Measurements from ENCODE around the gene LRG1.
"Not testable (repeated sequence)": the region's sequence is repeated elsewhere in the genome, so short reads cannot be mapped to it uniquely, and the experiment has no call there.

The LRG1 gene

DNA sequence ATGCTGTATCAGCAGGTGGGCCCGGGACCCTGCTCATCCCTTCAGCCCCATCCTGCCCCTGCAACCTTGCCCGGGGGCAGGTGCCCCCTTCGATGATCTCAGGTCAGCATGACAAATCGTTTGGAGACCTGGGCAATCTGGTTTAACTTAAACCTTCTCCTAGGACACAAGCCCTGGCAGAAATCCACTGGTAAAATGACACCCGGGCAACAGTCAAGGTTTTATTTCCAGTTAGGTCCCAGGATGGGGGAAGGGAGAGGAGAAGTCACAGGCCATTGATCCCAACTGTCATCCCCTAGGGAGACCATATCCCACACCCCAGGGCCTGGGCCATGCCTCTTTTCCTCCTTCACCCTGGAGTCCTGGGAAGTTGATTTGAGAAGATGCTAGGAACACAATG is 3.0 kb downstream of the LRG1 start:
- Histone ChIP-seq H3K4me3 (ENCODE audit: extremely low read depth, insufficient read depth, low read length, poor library complexity, severe bottlenecking) (no peak overlapping the region), H3K4me1 (ENCODE audit: control insufficient read depth, insufficient read depth, low read length, poor library complexity, severe bottlenecking) (no peaks in the 10 kb centered on the region), H3K27ac (ENCODE audit: low read depth, low read length, severe bottlenecking) (no peak overlapping the region), H3K9me3 (ENCODE audit: control insufficient read depth, low read length) (peaks cover 5% of the 10 kb centered on the region), H3K36me3 (ENCODE audit: control insufficient read depth, insufficient read depth, low read length) (no peaks in the 10 kb centered on the region)
- whole genome bisulfite sequencing, 2 experiments (ENCODE audit: insufficient coverage in 2 of 2): 89 to 93% methylated on average over 3 to 4 of the region's 5 CpGs

DNA sequence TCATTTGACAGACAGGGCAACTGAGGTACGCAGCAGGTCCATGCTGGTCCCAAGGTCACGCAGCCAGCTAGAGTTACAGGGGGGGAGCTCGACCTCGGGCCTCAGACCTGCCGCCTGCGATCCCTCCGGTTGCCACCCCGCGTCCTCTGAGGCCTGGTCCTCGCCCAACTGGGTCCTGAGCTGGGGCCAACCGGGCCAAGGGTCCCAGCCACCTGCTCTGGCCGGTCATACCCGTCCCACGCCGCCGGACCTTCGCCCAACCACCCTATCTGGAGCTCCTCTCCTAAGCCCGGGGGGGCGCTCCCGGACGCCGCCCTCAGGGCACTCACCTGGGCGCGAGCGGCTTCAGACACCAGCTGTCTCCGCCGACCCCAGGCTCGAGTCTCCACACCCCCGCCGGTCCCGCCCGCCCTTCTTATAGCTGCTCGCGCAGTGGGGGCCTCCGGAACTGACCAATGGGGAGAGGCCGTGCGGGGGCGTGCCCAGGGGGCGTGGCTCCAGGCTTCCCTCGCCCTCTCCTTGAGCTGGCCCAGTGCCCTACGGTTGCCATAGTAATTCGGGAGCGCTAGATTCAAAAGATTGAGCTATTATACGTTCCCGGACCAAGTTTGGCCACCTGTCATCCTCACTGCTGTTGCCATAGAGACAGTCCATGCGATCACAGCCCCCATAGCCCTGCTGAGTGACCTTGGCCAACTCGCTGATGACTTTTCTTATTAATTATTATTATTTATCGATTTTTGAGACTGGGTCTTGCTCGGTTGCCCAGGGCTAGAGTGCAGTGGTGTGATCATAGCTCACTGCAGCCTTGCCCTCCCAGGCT is 4.8 kb downstream of the LRG1 start, which contains the start of gene PLIN5:
PLIN5 (minus strand) TSS at position 389 of the 823 bp plus-strand sequence. CDS start 1,150 bp downstream, outside the sequence.
- peak within 1 kb of the TSS; percentile 11 for H3K4me3 ChIP-seq (ENCODE audit: extremely low read depth, insufficient read depth, low read length, poor library complexity, severe bottlenecking)
- H3K36me3 ChIP-seq (ENCODE audit: control insufficient read depth, insufficient read depth, low read length): no peaks in the 10 kb centered on the region
- H3K9me3 ChIP-seq (ENCODE audit: control insufficient read depth, low read length): no peaks in the 10 kb centered on the region
- no peak within 1 kb of the TSS for H3K27ac ChIP-seq (ENCODE audit: low read depth, low read length, severe bottlenecking)
- 5 to 14% methylated on average over 40 to 44 of the region's 49 CpGs for WGBS, 2 experiments (ENCODE audit: insufficient coverage in 2 of 2)
- no peaks in the 10 kb centered on the region for H3K4me1 ChIP-seq (ENCODE audit: control insufficient read depth, insufficient read depth, low read length, poor library complexity, severe bottlenecking)

DNA sequence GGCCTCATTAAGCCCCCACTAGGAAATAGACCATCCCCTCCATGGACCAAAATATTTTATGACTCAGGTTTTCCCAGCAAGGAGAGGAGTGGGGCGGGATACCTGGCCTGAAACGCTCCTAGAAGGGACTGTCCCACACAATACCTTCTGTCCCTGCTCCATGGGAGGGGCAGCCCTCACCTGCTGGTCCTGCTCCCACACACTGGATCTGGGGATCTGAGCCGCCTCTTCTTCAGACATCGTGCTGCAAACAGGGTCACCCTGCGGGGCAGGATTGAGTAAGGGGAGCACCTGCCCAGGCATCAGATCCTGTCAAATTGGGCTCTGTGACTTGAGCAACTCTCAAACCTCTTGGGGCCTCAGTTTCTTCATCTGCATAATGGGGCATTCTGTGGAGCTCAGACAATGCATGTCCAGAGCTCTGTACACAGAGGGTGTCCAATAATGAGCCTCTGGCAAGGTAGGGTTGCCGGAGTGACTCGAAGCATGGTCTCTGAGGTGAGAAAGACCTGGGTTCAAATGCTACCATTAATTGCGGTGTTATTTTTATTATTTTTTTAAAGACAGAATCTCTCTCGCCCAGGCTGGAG is 5.9 kb downstream of the LRG1 start:
- no peak overlapping the region for H3K4me3 ChIP-seq (ENCODE audit: extremely low read depth, insufficient read depth, low read length, poor library complexity, severe bottlenecking)
- H3K36me3 ChIP-seq (ENCODE audit: control insufficient read depth, insufficient read depth, low read length): no peaks in the 10 kb centered on the region
- no peaks in the 10 kb centered on the region for H3K4me1 ChIP-seq (ENCODE audit: control insufficient read depth, insufficient read depth, low read length, poor library complexity, severe bottlenecking)
- H3K9me3 ChIP-seq (ENCODE audit: control insufficient read depth, low read length): no peaks in the 10 kb centered on the region
- WGBS, 2 experiments (ENCODE audit: insufficient coverage in 2 of 2): 82 to 90% methylated on average over 6 to 8 of the region's 9 CpGs
- H3K27ac ChIP-seq (ENCODE audit: low read depth, low read length, severe bottlenecking): no peak overlapping the region

DNA sequence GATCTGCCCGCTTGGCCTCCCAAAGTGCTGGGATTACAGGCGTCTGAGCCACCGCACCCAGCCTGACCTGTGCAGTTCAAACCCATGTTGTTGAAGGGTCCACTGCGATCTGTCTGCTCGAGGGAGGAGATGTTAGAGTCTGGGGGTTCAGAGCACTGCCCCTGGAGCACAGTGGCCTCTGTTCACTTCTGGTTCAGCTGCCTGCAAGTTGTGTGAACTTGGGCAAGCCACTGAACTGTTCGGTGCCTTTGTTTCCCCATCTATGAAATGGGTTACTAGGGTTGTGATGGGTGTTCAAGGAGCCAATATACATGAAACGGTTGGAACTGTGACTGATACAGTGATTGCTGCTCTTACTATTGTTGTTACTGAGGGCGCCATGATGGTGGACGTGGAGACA is 6.5 kb downstream of the LRG1 start:
- WGBS, 2 experiments (ENCODE audit: insufficient coverage in 2 of 2): 83 to 90% methylated on average over 9 of the region's 9 CpGs
- Histone ChIP-seq H3K4me1 (ENCODE audit: control insufficient read depth, insufficient read depth, low read length, poor library complexity, severe bottlenecking) (no peaks in the 10 kb centered on the region), H3K36me3 (ENCODE audit: control insufficient read depth, insufficient read depth, low read length) (no peaks in the 10 kb centered on the region), H3K27ac (ENCODE audit: low read depth, low read length, severe bottlenecking) (no peak overlapping the region), H3K4me3 (ENCODE audit: extremely low read depth, insufficient read depth, low read length, poor library complexity, severe bottlenecking) (no peak overlapping the region), H3K9me3 (ENCODE audit: control insufficient read depth, low read length) (no peaks in the 10 kb centered on the region)

DNA sequence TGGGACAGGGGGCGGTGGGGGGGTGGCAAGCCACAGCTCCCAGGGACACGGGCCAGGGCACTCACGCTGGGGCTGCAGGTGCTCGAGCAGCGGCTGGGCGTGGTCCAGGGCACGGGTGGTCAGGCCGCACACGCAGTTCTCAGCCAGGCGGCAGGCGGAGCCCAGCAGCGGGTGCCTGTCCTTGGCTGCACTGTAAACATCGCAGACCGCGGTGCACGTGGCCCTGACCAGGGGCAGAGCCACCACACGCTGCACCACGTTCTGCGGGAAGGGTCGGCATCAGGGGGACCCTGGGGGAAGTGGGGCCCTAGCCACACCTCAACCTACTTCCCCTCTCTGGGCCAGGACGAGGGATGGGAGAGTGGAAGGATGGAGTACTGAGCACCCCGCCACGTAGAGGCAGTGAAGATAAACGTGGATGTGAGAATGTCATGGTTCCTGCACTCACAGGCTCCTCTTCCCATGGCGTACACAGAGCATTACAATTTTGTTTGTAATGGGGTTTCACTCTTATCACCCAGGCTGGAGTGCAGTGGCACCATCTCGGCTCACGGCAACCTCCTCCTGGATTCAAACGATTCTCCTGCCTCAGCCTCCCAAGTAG is 8.2 kb downstream of the LRG1 start:
- no peak overlapping the region for H3K27ac ChIP-seq (ENCODE audit: low read depth, low read length, severe bottlenecking)
- no peaks in the 10 kb centered on the region for H3K4me1 ChIP-seq (ENCODE audit: control insufficient read depth, insufficient read depth, low read length, poor library complexity, severe bottlenecking)
- no peaks in the 10 kb centered on the region for H3K36me3 ChIP-seq (ENCODE audit: control insufficient read depth, insufficient read depth, low read length)
- no peak overlapping the region for H3K4me3 ChIP-seq (ENCODE audit: extremely low read depth, insufficient read depth, low read length, poor library complexity, severe bottlenecking)
- 79 to 87% methylated on average over 16 to 26 of the region's 28 CpGs for WGBS, 2 experiments (ENCODE audit: insufficient coverage in 2 of 2)
- H3K9me3 ChIP-seq (ENCODE audit: control insufficient read depth, low read length): no peaks in the 10 kb centered on the region

DNA sequence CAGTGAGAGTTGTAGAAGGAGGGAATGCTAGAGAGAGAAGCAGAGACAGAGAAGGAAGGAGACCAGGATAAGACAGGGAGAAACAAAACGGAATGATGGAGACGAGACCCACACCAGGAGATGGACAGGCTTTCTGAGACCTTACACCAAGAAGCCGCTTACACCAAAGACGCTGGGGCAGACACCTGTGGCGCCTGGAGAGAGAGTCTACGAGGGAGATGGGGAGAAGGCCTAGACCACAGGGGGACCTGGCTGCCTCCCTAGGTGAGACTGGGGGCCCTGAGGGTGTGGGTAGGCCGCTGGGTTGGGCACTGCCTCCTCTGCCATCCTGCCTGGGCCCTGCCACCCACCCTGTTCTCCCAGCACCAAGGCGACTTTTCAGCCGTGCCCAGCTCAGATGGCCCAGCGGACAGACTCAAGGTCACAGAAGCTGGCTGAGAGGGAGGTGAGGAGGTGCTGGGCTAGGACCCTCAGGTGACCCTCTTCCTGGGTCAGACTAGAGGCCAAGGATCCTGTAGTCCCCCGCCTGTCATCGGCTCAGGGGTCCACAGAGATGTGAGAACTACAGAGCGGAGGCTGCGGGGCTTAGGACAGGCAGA is 9.8 kb downstream of the LRG1 start:
- Histone ChIP-seq H3K4me3 (ENCODE audit: extremely low read depth, insufficient read depth, low read length, poor library complexity, severe bottlenecking) (no peak overlapping the region), H3K4me1 (ENCODE audit: control insufficient read depth, insufficient read depth, low read length, poor library complexity, severe bottlenecking) (no peaks in the 10 kb centered on the region), H3K36me3 (ENCODE audit: control insufficient read depth, insufficient read depth, low read length) (no peaks in the 10 kb centered on the region), H3K9me3 (ENCODE audit: control insufficient read depth, low read length) (no peaks in the 10 kb centered on the region), H3K27ac (ENCODE audit: low read depth, low read length, severe bottlenecking) (no peak overlapping the region)
- WGBS, 2 experiments (ENCODE audit: insufficient coverage in 2 of 2): 82 to 87% methylated on average over 8 to 14 of the region's 14 CpGs

DNA sequence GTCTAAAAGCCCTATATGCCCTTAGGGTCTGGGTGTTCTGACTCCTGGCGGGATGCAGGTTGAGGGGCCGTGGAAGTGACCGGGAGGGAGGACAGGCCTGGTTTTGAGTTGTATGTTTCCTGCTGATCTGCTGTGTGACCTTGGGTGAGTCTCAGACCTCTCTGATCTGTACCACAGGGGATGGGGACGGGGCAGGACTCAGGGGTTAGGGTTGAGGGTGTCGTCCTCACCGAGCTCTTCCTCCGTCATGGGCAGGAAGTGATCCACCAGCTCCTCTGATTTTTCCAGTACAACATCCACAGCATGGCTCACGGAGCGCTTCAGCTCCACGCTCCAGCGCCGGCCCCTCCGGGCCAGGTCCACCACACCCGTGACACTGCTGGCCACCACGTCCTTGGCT is 11.0 kb downstream of the LRG1 start:
- WGBS, 2 experiments (ENCODE audit: insufficient coverage in 2 of 2): 84 to 90% methylated on average over 11 to 14 of the region's 15 CpGs
- Histone ChIP-seq H3K9me3 (ENCODE audit: control insufficient read depth, low read length) (no peaks in the 10 kb centered on the region), H3K4me1 (ENCODE audit: control insufficient read depth, insufficient read depth, low read length, poor library complexity, severe bottlenecking) (no peaks in the 10 kb centered on the region)

DNA sequence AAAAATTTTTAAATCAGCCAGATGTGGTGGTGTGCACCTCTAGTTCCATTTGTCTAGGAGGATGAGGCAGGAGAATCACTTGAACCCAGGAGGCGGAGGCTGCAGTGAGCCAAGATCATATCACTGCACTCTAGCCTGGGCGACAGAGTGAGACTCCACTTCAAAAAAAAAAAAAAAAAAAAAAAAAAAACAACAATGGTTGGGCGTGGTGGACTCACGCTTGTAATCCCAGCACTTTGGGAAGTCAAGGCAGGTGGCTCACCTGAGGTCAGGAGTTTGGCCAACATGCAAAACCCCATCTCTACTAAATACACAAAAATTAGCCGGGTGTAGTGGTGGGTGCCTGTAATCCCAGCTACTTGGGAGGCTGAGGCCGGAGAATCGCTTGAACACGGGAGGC is 12.5 kb downstream of the LRG1 start:
- H3K4me3 ChIP-seq (ENCODE audit: extremely low read depth, insufficient read depth, low read length, poor library complexity, severe bottlenecking); H3K27ac ChIP-seq (ENCODE audit: low read depth, low read length, severe bottlenecking); H3K9me3 ChIP-seq (ENCODE audit: control insufficient read depth, low read length); H3K36me3 ChIP-seq (ENCODE audit: control insufficient read depth, insufficient read depth, low read length); H3K4me1 ChIP-seq (ENCODE audit: control insufficient read depth, insufficient read depth, low read length, poor library complexity, severe bottlenecking): not testable (repeated sequence)
- WGBS, 2 experiments (ENCODE audit: insufficient coverage in 2 of 2): 88 to 97% methylated on average over 3 to 4 of the region's 8 CpGs

More for the DNA sequence above, 11.0 kb downstream of the LRG1 start:
- Histone ChIP-seq H3K27ac (ENCODE audit: low read depth, low read length, severe bottlenecking) (no peak overlapping the region), H3K4me3 (ENCODE audit: extremely low read depth, insufficient read depth, low read length, poor library complexity, severe bottlenecking) (no peak overlapping the region), H3K36me3 (ENCODE audit: control insufficient read depth, insufficient read depth, low read length) (no peaks in the 10 kb centered on the region)

DNA sequence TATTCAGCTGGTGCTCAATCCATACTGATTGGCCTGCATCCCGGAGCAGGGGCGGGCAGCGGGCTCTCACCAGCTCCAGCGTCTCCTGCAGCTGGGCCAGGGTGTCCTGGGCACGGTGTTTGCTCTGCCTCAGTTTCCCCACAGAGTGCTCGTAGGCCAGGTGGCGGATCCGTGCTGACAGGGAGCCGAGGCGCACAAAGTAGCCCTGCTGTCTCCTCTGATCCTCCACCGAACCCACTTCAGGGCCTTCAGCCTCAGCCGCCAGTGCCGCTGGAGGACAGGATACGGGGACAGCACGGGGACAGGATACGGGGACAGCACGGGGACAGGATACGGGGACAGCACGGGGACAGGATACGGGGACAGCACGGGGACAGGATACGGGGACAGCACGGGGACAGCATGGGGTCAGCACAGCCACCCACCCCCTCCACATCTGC is 14.3 kb downstream of the LRG1 start:
- H3K36me3 ChIP-seq (ENCODE audit: control insufficient read depth, insufficient read depth, low read length): no peaks in the 10 kb centered on the region
- no peaks in the 10 kb centered on the region for H3K4me1 ChIP-seq (ENCODE audit: control insufficient read depth, insufficient read depth, low read length, poor library complexity, severe bottlenecking)
- no peak overlapping the region for H3K27ac ChIP-seq (ENCODE audit: low read depth, low read length, severe bottlenecking)
- no peaks in the 10 kb centered on the region for H3K9me3 ChIP-seq (ENCODE audit: control insufficient read depth, low read length)
- WGBS, 2 experiments (ENCODE audit: insufficient coverage in 2 of 2): 85 to 90% methylated on average over 14 to 17 of the region's 23 CpGs
- H3K4me3 ChIP-seq (ENCODE audit: extremely low read depth, insufficient read depth, low read length, poor library complexity, severe bottlenecking): no peak overlapping the region

DNA sequence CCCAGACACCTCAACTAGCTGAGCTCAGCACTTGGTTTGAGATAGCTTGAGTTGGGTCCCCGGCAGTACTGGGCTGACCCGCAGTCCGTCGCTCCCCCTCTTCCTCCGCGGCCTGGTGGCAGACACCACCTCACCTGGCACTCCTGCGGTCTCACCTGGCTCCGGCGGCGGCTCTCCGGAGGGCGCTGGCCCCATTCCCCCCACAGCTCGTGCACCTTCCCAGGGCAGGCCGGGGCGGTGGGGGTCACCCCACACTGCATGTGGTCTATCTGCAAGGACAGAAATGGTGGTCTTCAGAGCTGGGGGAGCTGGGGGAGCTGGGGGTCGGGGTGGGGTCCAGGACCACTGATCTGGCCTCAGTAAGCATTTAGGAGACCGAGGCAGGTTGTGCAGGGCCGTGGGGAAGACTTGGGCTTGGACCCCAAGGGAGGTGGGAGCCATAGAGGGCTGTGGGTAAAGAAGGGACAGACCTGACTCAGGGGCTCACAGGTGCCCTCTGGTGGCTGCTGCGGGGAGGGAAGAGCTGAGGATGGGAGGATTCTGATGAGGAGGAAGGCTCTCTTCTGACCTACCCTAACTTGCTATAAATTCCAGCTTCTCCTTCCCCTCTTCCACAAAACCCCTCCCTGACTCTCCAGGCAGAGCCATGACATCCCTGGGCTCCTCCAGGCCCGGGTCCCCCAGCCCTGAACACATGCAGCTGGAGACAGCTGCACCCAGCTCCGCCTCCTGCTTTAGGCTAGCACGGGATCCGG is 14.9 kb downstream of the LRG1 start:
- WGBS, 2 experiments (ENCODE audit: insufficient coverage in 2 of 2): 73 to 82% methylated on average over 15 to 16 of the region's 23 CpGs
- Histone ChIP-seq H3K9me3 (ENCODE audit: control insufficient read depth, low read length) (no peaks in the 10 kb centered on the region), H3K36me3 (ENCODE audit: control insufficient read depth, insufficient read depth, low read length) (no peaks in the 10 kb centered on the region), H3K4me1 (ENCODE audit: control insufficient read depth, insufficient read depth, low read length, poor library complexity, severe bottlenecking) (no peaks in the 10 kb centered on the region), H3K27ac (ENCODE audit: low read depth, low read length, severe bottlenecking) (no peak overlapping the region), H3K4me3 (ENCODE audit: extremely low read depth, insufficient read depth, low read length, poor library complexity, severe bottlenecking) (no peak overlapping the region)
